ENCODE data around the gene FSTL4.

- TF ChIP-seq, protein P1, sequence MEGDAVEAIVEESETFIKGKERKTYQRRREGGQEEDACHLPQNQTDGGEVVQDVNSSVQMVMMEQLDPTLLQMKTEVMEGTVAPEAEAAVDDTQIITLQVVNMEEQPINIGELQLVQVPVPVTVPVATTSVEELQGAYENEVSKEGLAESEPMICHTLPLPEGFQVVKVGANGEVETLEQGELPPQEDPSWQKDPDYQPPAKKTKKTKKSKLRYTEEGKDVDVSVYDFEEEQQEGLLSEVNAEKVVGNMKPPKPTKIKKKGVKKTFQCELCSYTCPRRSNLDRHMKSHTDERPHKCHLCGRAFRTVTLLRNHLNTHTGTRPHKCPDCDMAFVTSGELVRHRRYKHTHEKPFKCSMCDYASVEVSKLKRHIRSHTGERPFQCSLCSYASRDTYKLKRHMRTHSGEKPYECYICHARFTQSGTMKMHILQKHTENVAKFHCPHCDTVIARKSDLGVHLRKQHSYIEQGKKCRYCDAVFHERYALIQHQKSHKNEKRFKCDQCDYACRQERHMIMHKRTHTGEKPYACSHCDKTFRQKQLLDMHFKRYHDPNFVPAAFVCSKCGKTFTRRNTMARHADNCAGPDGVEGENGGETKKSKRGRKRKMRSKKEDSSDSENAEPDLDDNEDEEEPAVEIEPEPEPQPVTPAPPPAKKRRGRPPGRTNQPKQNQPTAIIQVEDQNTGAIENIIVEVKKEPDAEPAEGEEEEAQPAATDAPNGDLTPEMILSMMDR (IDR thresholded peaks at IDR 0.05) = no peak
- TF ChIP-seq POLR2A (IDR thresholded peaks at IDR 0.05) = no peak
Measured at GRCh38 chr5:133554279-133554678, 58.1 kb downstream of the FSTL4 start.

All from lower leg skin (tissue), 3 donors.